H7 (cell line): Measurements from ENCODE around the gene KPNA1. TPM values are rescaled to one million over a fixed set of nuclear protein-coding genes. Genes with fewer than 3 reads are reported as not detected.

Experiments used
- DNase-seq: peaks from one replicate; pipeline ENCODE4 v3.0.0; 2012
- H3K27me3 ChIP-seq: 2 replicates; pipeline ENCODE4 v1.6.0; 2011; ENCODE audit warnings: mild to moderate bottlenecking, low read length; ENCODE audit not compliant: control insufficient read depth, insufficient read depth
- H3K36me3 ChIP-seq: replicated peaks from 2 replicates; pipeline ENCODE4 v1.5.1; 2011; ENCODE audit warnings: low read length; ENCODE audit not compliant: control insufficient read depth, insufficient read depth
- H3K4me3 ChIP-seq: 2 replicates; pipeline ENCODE4 v1.5.1; 2011; ENCODE audit warnings: low read depth, mild to moderate bottlenecking, control low read depth, low read length, moderate library complexity; ENCODE audit not compliant: insufficient read depth
- total RNA-seq: library from RNA; depleted of rRNA; stranded (reverse); fragments of >200 nt; shearing (Covaris generic); gene quantifications from 2 replicates; pipeline ENCODE4 v1.2.3, GENCODE V29; 2014

Gene KPNA1
- total RNA-seq, 1 experiment from 2014 or later, result 20.4 TPM

- no peak for DNase-seq
- Histone ChIP-seq H3K4me3 (no peak overlapping the region), H3K36me3 (no peaks in the 10 kb centered on the region), H3K27me3 (no peaks in the 10 kb centered on the region)
Observed at GRCh38 chr3:122538956-122539490, 24.3 kb upstream of the KPNA1 start.

GRCh38 chr3:122536632-122537001 lies 21.9 kb upstream of the KPNA1 start:
- DNase-seq, result peak; percentile 54
- no peaks in the 10 kb centered on the region for H3K36me3 ChIP-seq
- no peak overlapping the region for H3K4me3 ChIP-seq
- no peaks in the 10 kb centered on the region for H3K27me3 ChIP-seq

- Histone ChIP-seq H3K27me3 (no peaks in the 10 kb centered on the region), H3K36me3 (no peaks in the 10 kb centered on the region), H3K4me3 (no peak overlapping the region)
- peak; percentile 52 for DNase-seq
Observed at GRCh38 chr3:122535964-122536631, 21.4 kb upstream of the KPNA1 start.

- no peaks in the 10 kb centered on the region for H3K27me3 ChIP-seq
- DNase-seq, result no peak
- no peaks in the 10 kb centered on the region for H3K36me3 ChIP-seq
- H3K4me3 ChIP-seq, result no peak overlapping the region
Observed at GRCh38 chr3:122533931-122534334, 19.2 kb upstream of the KPNA1 start.

- Histone ChIP-seq H3K27me3 (no peaks in the 10 kb centered on the region), H3K4me3 (no peak overlapping the region), H3K36me3 (no peaks in the 10 kb centered on the region)
- DNase-seq, result no peak
Observed at GRCh38 chr3:122533480-122533879, 18.7 kb upstream of the KPNA1 start.

- no peaks in the 10 kb centered on the region for H3K36me3 ChIP-seq
- DNase-seq, result no peak
- H3K4me3 ChIP-seq, result no peak overlapping the region
- no peaks in the 10 kb centered on the region for H3K27me3 ChIP-seq
Observed at GRCh38 chr3:122530164-122530563, 15.4 kb upstream of the KPNA1 start.

- H3K36me3 ChIP-seq, result no peaks in the 10 kb centered on the region
- no peak overlapping the region for H3K4me3 ChIP-seq
- DNase-seq, result no peak
- no peaks in the 10 kb centered on the region for H3K27me3 ChIP-seq
Observed at GRCh38 chr3:122523317-122523716, 8.6 kb upstream of the KPNA1 start.

GRCh38 chr3:122520861-122521260 lies 6.1 kb upstream of the KPNA1 start:
- Histone ChIP-seq H3K4me3 (no peak overlapping the region), H3K27me3 (no peaks in the 10 kb centered on the region), H3K36me3 (no peaks in the 10 kb centered on the region)
- DNase-seq, result no peak

GRCh38 chr3:122519693-122520092 lies 5.0 kb upstream of the KPNA1 start:
- Histone ChIP-seq H3K27me3 (no peaks in the 10 kb centered on the region), H3K4me3 (no peak overlapping the region), H3K36me3 (no peaks in the 10 kb centered on the region)
- no peak for DNase-seq

- no peaks in the 10 kb centered on the region for H3K27me3 ChIP-seq
- H3K36me3 ChIP-seq, result no peaks in the 10 kb centered on the region
- DNase-seq, result no peak
- no peak overlapping the region for H3K4me3 ChIP-seq
Observed at GRCh38 chr3:122516846-122517360, 2.2 kb upstream of the KPNA1 start.

GRCh38 chr3:122515870-122516269 lies 1.1 kb upstream of the KPNA1 start:
- Histone ChIP-seq H3K27me3 (no peaks in the 10 kb centered on the region), H3K4me3 (no peak overlapping the region), H3K36me3 (no peaks in the 10 kb centered on the region)
- DNase-seq, result no peak

- no peaks in the 10 kb centered on the region for H3K36me3 ChIP-seq
- H3K4me3 ChIP-seq, result peak overlapping the region; percentile 95
- no peaks in the 10 kb centered on the region for H3K27me3 ChIP-seq
- DNase-seq, result no peak
Observed at GRCh38 chr3:122515020-122515468, 305 bp upstream of the KPNA1 start.

- no peaks in the 10 kb centered on the region for H3K36me3 ChIP-seq
- DNase-seq, result no peak
- no peaks in the 10 kb centered on the region for H3K27me3 ChIP-seq
- peak overlapping the region; percentile 95 for H3K4me3 ChIP-seq
Observed at GRCh38 chr3:122513386-122514122, 1.2 kb downstream of the KPNA1 start.

- H3K36me3 ChIP-seq, result no peaks in the 10 kb centered on the region
- H3K27me3 ChIP-seq, result no peaks in the 10 kb centered on the region
- no peak for DNase-seq
- no peak overlapping the region for H3K4me3 ChIP-seq
Observed at GRCh38 chr3:122512284-122512683, 2.5 kb downstream of the KPNA1 start.
